ENCODE results near the gene SNX8.

DNA sequence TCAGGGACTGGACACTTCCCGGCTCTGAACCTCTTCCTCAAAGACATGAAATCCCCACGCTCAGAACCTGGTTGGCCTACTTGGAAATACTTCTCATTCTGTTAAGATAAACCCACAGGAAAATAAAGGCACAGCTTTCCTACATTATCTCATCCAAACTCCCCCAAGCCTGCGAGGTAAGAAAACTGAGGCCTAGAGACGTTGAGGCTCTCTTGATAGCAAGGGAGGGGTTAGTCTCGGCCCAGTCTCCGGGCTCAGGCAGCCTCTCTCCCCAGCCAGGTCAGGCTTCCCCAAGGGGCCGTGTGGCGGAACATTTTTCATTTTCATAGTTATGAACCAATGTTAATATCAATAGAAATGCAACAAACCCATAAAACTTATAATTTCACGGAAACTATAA is 35.8 kb upstream of the SNX8 start:
- no peak for TF ChIP-seq CTCF (IDR thresholded peaks at IDR 0.05)
- no peak for TF ChIP-seq EZH2 (IDR thresholded peaks at IDR 0.05; ENCODE audit: borderline replicate concordance, insufficient read depth, low read depth, low read length, poor library complexity, severe bottlenecking)

Data from B cell (primary cell).